Measurements from ENCODE around the gene ZNF823.
"Not testable (repeated sequence)": the region's sequence is repeated elsewhere in the genome, so short reads cannot be mapped to it uniquely, and the experiment has no call there.

The ZNF823 gene

DNA sequence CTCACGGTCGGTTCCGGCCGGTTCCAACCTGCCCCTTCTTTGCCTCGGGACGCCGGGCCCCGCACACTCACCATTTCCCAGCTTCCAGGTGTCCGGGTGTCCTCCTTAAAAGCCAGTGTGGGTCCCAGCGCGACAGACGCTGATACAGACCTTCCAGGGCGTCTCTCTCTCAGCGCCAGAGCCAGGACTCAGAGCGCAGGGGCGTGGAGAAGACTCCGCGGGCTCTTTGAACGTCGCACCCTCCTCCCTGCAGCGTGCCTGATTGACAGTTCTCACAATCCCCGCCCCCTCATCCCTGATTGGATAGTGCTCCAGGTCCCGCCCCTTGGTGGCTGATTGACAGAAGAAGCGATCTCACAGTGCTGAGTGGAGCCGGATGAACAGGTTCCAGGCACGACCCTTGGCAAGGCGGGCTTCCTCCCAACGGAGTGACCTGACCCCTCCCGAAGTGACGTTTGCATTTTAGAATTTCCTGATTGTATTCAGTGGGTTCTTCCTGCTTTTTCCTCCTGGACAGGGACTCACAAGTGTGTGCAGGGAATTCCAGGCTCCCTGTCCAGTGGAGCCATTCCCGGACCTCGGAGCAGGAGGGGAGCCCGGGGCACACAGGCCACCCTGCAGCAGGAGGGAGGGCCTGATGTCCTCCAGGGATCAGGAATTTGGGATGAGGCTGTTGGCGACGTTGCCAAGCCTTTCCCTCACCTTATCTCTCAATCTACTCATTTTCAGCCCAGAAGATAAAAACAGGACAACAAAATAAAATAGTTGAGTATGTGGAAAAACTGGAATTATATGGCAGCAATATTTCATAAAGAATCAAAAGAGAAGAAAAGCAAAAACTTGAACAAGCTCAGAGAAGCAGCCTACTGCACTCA is at the start of gene ZNF823:
Gene ZNF823, minus strand, starts transcription at position 201 of the 875 bp plus-strand sequence. Its CDS starts 127 bp downstream, at position 74.
- peak; percentile 79 to 99 (median 96) for DNase-seq

DNA sequence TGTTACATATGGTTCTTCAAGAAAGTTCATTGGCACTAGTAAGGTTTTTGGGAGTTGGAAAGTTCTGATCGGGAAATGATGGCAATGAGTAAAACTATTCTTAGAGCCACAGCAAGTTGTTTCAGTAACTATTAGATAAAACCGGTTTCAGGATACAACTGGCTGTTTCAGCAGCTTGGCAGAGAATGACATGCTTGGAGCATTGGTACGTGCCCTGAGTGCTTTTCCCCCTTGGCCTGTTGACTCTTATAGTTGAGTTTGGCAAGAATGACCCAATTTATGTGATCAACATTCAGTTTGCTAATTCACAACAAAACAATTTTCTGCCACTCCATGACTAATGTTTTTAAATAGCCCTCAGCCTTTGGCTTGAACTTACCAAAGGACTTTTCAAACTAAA is 48.8 kb upstream of the ZNF823 start:
- no peak for DNase-seq

- DNase-seq = no peak
Observed at GRCh38 chr19:11784356-11784755, 45.6 kb upstream of the ZNF823 start.

DNA sequence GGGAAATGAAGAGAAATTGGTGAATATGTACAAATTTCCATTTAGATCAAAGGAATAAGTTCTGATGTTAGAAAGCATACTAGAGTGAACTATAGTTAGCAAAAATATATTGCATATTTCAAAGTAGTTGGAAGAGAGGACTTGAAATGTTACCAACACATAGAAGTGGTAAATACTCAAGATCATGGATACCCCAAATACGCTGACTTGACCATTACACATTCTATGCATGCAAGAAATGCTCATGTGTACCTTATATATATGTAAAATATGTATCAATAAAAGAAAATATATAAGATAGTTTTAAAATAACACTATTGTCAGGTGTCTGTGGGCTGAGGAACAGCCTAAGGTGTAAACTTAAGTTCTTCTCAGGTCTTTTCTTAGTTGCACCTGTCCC is 45.0 kb upstream of the ZNF823 start:
- DNase-seq = no peak

GRCh38 chr19:11781295-11782057 is 42.7 kb upstream of the ZNF823 start:
- DNase-seq = no peak

DNA sequence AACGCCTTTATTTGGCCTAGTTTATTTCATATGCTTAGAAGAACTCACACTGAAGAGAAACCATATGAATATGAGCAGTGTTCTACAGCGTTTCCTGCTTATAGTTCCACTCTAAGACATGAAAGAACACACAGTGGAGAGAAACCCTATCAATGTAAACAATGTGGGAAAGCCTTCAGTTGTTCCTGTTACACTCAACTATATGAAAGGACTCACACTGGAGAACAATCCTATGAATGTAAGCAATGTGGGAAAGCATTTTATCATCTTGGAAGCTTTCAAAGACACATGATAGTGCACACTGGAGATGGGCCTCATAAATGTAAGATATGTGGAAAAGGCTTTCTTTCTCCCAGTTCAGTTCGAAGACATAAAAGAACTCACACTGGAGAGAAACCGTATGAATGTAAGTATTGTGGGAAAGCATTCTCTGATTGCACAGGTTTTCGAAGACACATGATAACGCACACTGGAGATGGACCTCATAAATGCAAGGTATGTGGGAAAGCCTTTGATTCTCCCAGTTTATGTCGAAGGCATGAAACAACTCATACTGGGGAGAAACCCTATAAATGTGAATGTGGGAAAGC is 41.8 kb upstream of the ZNF823 start:
- DNase-seq = no peak

DNA sequence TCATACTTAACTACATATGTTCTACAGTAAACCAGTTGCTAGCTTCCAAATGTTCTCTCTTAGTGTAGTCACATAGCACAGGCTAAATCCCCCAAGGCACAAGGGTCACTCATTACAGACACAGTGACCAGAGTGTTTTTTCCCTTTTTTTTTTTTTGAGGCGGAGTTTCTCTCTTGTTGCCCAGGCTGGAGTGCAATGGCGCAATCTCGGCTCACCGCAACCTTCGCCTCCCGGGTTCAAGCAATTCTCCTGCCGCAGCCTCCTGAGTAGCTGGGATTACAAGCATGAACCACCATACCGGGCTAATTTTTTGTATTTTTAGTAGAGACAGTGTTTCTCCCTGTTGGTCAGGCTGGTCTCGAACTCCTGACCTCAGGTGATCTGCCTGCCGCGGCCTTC is 37.9 kb upstream of the ZNF823 start:
- not testable (repeated sequence) for DNase-seq

GRCh38 chr19:11771520-11771919 is 32.8 kb upstream of the ZNF823 start:
- not testable (repeated sequence) for DNase-seq

DNA sequence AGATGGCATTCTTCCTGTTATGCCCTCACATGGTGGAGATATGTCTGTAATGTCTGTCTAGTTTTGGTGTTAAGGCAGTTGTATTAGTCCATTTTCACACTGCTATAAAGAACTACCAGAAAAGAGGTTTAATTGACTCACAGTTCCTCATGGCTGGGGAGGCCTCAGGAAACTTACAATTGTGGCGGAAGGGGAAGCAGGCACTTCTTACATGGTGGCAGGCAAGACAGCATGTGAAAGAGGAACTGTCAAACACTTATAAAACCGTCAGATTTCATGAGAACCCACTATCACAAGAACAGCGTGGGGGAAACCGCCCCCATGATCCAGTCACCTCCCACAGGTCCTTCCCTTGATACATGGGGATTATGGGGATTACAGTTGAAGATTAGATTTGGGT is 31.2 kb upstream of the ZNF823 start:
- DNase-seq = no peak

GRCh38 chr19:11767633-11768133 is 28.9 kb upstream of the ZNF823 start:
- DNase-seq = peak in 7 of 14 donors; percentile 3 to 39 (median 24)

DNA sequence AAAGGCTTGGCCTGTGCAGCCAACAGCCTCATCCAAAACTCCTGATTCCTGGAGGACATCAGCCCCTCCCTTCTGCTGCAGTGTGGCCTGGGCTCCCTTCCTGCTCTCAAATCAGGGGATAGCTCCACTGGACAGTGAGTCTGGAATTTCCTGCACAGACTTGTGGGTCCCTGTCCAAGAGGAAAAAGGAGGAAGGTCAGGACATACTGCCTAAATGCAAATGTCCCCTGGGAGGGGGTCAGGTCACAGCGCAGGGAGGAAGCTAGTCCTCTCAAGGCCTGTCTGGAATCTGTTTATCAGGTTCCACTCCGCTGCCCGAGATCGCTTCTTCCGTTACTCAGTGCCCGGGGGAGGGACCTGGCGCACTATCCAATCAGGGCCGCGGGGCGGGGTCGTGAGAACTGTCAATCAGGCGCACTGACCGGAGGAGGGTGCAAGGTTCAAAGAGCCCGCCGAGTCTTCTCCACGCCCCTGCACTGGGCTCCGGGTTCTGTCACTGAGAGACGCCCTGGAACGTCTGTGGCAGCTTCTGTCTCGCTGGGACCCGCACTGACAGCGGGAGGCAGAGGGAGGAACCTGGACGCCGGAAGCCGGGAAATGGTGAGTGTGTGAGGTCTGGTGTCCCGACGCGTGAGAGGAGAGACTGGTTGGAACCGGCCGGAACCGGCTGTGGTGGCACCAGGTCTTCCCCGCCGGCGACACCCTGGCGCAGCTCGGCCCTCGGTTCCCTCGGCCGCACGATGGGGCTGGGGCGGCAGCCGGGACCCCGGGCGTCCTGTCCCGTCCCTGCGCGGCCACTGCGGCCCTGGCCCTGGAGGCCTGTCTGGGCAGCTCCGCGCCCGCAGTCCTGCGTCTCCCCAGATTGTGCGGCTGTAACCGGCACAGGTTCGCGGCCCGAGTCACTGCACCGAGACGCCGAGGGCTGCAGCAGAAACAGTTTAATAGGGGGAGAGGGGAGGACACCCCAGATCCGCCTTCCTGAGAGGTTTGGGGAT is 28.1 kb upstream of the ZNF823 start, which contains the start of gene ZNF441:
Gene ZNF441, plus strand, starts transcription at position 404 of the 995 bp plus-strand sequence. Its CDS starts 194 bp downstream, at position 598.
- peak; percentile 54 to 96 (median 94) for DNase-seq

DNA sequence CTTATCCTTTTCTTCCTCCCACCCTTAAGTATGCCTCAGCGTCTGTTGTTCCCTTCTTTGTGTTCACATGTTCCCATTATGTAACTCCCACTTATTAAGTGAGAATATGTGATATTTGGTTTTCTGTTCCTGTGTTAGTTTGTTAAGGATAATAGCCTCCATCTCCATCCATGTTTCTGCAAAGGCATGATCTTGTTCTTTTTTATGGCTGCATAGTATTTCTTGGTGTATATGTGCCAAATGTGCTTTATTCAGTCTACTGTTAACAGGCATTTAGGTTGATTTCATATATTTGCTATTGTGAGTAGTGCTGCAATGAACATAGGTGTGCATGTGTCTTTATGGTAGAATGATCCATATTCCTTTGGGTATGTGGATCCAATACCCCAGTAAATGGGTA is 24.9 kb upstream of the ZNF823 start:
- DNase-seq = no peak

GRCh38 chr19:11763117-11763516 is 24.4 kb upstream of the ZNF823 start:
- no peak for DNase-seq

- DNase-seq = no peak
Observed at GRCh38 chr19:11759805-11760204, 21.1 kb upstream of the ZNF823 start.

- no peak for DNase-seq
Observed at GRCh38 chr19:11756965-11757364, 18.2 kb upstream of the ZNF823 start.

DNA sequence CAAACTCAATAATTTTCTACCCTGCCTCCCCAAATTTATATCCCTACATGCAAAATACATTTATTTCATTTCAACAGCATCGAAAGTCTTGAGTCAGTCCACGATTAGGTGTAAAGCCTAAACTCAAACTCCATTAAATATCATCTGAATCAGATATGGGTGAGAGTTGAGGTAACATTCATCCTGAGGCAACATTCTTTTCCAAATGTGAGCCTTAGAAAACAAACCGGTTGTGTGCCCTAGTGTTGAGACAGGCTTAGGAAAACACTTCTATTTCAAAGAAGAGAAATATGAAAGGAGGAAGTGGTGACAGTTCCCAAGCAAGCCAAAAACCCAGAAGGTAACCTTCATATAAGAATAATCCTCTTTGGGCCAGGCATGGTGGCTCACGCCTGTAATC is 15.9 kb upstream of the ZNF823 start:
- no peak for DNase-seq

- no peak for DNase-seq
Observed at GRCh38 chr19:11752244-11752736, 13.5 kb upstream of the ZNF823 start.

- DNase-seq = no peak
Observed at GRCh38 chr19:11749751-11750150, 11.0 kb upstream of the ZNF823 start.

- DNase-seq = no peak
Observed at GRCh38 chr19:11747277-11747676, 8.5 kb upstream of the ZNF823 start.

DNA sequence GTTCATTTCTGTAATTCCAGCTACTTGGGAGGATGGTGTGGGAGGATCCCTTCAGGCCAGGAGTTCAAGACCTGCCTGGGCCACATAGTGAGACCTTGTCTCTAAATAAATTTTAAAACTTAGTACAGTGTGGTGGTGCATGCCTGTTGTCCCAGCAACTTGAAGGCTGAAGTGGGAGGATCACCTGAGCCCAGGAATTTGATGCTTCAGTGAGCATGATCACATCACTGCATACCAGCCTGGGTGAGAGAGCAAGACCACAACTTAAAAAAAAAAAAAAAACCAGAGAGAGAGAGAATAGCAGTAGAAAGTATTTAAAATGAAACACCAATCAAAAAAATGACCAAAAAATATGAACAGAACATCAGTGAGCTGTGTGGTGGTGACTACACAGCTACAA is 7.1 kb upstream of the ZNF823 start:
- no peak for DNase-seq
